NCI-H446 treated with DMSO at 0.1 percent for 48 hours (cell line): ENCODE measurements around the gene COX15.
"Not testable (repeated sequence)": the region's sequence is repeated elsewhere in the genome, so short reads cannot be mapped to it uniquely, and the experiment has no call there.

Source experiments
- DNase-seq: peaks from one replicate; lab custom pipeline; 2025; lab: John Stamatoyannopoulos, UW

COX15 gene

DNA sequence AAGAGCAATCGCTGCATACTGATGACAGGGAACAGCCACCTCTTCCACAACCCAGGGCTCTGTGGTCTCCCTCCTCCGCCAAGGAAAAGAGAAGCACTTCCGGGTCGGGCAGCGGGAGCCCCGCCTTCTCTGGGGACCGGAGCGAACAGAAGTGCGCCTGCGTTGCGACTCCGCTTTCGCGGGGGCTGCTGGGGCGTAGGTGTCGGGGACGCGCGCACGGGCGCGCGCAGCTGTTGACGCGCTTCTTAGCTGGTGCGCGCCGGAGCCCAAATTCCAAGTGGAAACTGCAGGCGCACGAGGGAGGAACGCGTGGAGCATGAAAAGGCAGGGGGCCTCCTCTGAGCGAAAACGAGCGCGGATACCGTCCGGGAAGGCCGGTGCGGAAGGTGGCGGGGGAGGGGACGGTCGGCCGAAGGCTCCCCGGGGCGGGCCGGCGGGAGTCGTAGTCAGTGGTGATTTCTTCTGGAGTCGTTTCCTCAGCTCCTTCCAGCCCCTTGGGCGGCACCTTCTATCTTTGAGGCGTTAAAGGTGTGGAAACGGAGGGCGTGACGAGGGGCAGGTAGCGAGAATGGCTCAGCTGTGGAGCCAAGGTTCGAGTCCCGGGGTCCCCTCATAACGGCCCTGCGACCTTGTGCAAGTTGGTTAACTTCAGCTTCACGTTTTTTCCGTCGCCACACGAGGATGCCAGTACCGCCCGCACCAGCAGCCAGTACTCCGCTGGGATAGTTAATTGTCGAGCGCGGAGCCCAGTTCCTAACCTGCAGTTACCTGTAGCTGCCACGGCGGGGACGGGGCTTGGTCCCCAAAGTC is at the start of gene COX15, which contains the start of gene CUTC:
TSS of gene COX15 (minus strand) at position 95 of the 810 bp plus-strand sequence. CDS start at position 17, 78 bp downstream.
TSS of gene CUTC (plus strand) at position 202 of the 810 bp plus-strand sequence. CDS start at position 317, 115 bp downstream.
- peak; percentile 69 for DNase-seq

DNA sequence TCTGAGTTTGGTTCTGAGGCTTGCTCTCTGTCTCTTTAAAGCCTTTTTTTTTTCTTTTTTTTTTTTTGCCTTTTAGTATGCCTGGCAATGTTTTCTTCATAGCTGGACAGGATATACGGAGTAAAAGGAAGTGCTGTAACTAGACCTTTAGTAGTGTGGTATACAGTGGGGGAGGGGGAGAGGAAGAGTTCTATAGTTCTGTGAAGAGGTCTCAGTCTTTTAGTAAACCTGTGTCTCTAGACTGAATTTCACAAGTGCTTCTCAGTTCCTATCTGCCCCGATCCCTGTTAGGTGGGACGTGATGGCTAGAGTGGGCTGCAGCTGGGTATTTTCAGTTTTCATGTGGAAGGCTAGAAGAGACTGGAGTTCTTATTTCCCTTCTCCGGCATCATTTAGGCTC is 47.4 kb upstream of the COX15 start:
- DNase-seq: no peak

DNA sequence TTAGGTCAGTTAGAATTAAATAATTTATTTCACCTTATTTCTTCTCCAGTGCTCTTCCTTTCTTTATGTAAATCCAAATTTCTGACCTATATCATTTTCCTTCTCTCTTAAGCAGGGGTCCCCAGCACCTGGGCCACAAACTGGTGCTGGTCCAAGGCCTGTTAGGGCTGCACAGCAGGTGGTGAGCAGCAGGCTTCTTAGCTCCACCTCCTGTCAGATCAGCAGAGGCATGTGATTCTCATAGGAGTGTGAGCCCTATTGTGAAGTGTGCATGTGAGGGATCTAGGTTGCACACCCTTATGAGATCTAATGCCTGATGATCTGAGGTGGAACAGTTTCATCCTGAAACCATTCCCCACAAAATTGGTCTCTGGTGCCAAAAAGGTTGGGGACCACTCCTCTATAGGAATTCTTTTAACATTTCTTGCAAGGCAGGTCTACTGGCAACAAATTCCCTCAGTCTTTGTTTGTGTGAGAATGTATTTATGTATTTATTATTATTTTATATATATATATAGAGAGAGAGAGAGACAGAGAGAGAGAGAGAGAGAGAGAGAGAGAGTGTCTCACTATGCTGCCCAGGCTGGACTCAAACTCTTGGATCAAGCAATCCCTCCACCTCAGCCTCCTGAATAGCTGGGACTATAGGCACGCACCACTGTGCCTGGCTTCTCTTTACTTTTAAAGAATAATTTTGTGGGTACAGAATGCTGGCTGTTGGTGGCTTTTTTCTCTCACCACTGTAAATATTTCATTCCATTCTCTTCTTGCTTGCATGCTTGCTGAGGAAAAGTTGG is 46.2 kb upstream of the COX15 start:
- DNase-seq: no peak

DNA sequence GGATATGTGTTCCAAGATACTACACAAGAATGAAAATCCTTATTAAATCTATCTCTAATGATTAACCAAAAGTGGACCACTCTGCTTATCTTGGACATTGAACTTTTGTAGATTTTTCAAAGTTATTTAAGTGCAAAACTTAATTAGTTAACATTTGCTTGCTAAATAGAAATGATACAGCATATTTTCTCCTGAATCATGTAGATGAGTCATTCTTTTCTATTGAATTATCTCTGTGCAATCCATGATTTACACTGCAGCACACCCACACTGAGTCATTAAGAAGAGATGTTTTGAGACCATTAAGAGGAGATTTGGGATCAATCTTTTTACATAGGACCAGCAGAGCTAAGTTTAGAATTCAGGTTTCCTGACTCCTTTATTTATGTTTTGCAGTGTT is 43.9 kb upstream of the COX15 start:
- no peak for DNase-seq

DNA sequence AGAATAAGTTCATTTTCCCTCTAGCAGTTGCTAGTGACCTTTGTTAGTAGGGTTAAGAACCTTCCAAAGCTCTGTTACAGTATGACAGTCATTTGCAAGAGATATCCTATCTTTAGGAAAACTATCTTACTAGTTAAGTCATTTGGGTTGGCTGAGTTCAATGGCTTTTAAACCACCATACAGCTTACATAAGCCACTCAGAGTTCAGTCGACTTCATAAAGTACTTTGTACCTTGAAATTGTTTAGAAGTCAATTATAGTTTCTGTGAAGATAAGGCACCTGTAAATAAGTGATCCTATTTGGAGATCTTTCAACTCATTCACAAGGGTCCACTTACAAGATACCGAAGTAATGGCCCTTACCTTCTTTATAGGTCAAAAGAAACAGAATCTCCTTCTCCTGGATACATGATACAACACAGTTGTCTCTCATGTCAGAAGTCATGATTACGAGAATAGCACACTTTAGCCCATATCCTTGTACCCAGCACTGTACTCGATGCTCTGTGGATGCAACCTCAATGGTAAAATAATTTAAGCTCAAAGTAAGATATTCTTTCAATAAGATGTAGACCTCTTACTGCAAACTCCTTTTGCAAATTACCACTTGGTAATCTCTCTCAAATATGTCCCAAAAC is 38.6 kb upstream of the COX15 start:
- DNase-seq: no peak

DNA sequence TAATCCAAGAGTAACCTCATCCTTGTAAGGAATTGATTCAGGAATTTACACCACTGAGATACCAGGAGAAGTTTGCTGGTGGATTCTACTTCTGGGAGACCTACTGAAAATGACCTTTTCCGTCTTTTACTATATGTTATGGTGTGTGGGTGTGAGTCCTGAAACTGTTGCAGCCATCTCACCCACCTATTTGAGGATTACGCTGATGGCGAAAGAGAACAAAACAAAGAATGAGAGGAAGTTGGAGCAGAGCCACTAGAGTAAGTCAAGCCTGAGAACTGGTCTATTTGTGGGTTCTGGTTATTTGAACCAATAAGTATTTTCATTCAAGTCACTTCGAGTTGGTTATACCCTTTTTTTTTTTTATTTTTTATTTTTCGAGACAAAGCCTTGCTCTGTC is 37.8 kb upstream of the COX15 start:
- DNase-seq: no peak

DNA sequence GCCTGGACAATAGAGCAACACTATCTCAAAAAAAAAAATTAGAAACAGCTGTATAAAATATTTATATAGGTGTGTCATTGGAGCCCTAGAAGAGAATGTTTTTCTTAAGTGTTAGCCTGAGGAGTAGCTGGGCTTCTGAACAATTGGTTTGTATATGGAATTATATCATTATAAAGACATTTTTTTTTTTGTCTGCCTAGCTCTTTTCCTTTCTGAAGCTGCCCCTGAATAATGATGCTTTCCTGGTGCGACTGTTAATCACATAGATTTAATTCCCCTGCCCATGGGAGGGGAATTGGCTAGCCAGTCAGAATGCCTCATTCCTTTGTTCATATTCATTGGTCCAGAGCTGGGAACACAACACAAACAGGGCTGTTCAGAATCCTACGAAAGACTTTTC is 36.6 kb upstream of the COX15 start:
- DNase-seq: no peak

DNA sequence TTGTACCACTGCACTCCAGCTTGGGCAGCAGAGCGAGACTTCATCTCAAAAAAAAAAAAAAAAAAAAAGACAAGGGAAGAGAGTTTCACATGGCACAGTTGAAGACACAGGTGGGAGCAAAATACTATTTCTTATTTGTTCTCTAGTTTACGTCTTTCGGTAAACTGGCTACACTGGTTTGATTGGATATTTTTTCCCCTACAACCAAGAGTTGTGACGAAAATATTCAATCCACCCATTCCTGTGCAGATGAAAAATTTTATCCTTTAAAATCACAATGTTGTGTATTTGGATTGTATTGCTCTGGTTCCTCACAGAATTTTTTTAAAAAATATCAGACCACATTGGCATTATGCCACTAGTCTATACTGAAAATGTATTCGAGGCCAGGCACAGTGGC is 36.0 kb upstream of the COX15 start:
- no peak for DNase-seq

DNA sequence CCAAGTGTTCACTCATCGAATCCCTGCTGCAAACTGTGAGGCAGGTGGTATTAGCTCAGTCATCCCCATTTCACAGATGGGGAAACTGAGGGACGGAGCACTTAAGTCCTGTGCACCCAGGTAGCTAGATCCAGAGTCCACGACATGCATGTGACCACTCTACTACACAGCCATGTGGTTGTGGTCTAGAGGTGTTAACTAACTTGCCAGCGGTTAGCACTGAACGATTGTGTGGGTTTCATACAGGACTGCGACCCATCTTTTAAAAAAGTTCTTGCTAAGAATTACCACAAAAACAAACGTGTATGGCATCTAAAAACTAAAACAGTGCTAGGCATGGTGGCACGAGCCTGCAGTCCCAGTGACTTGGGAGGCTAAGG is 34.4 kb upstream of the COX15 start:
- DNase-seq: no peak

DNA sequence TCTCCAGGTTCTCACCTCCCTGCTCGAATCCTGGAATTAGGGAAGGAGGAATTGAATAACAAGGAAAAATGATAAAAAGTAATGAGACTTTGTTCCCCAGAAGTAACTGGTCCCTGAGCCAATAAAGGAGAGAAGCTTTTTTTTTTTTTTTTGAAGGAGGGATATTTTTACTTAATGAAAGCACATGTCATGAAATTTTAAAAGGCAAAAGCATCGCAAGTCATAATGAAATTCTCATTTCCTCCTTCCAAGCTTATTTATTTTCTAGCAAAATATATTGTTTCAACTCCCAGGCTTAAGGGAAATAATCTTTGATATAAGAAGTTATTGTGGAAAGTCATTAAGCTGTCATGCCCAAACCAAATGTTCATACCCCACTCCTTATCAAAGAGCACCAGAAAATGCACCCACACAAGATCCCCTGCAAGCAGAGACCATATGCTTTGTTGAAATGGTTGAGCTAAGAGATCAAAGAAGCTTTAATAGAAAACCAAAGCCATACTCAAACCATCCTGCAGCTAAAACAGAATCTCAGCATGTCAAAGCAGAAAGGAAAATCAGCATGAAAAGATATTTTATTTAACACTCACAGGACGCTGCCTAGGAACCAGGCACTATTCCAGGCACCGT is 33.9 kb upstream of the COX15 start:
- DNase-seq: no peak

DNA sequence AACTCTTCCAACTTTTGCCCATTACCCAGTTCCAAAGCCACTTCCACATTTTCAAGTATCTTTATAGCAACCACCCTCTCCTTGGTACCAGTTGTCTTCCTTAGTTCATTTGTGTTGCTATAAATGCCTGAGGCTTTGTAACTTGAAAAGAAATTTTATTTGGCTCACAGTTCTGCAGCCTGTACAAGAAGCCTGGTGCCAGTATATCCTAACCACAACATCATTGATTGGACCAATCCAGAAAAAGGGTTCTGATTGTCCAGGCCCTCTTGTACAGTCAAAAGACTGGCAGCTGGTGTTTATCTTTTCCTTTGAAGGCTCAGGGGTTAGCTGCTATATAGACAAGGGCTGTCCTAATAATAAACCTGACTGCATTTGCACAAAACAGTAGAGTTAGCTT is 29.4 kb upstream of the COX15 start:
- no peak for DNase-seq

DNA sequence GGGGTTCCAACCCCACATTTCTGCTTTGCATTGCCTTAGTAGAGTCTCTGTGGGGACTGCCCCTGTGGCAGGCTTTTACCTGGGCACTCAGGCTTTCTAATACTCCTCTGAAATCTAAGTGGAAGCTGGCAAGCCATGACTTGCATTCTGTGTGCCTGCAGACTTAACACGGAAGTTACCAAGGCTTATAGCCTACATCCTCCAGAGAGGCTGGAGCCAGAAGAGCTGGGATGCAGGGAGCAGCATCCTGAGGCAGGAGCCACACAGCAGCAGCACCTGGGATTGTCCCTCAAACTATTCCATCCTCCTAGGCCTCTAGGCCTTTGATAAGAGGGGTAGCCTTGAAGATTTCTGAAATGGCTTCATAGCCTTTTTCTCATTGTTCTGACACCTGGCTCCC is 28.4 kb upstream of the COX15 start:
- DNase-seq: no peak

DNA sequence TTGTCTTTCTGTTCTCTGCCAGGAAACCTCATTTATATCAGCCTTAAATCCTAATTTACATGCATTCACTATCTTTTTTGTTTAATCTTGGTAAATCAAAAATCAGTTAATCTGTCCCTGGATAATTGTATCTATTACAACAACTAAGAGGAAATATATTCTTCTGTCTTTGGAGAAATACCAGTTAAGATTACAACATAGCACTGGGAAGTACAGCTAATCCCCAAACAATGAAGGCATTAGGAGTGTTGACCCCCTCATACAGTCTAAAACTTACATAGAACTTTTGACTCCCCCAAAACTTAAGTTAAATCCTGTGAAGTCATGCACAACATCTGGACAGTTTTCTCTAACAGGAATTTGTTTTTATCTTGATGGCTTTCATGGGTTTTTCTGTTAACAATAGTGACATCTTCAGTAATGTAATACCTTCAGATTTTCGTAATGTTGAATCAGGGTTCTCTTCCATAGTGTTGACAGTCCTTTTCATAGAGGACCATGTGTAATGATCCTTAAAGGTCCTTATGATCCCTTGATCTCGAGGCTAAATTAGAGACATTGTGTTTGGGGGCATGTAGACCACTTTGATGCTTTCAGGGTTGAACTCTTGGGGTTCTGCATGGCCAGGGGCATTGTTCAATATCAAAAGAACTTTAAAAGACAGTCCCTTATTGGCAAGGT is 26.4 kb upstream of the COX15 start:
- DNase-seq: no peak

DNA sequence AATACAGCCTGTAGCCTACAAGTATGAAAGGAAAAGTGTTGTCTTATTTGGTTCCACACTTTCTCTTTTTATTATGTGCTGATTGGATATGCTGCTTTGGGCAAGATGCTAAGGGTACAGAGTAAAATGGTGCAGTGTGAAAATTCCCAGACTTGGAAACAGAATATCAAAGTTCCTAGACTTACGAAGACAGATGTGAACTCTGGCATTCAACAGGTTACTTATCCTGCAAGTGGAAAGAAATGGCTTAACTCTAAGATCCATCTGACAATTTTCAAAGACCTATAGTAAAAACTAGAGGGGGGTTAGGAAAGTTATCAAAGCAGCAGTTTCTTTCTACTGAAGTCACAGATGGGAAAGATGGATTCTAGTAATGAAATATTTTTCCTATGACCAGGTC is 24.2 kb upstream of the COX15 start:
- DNase-seq: no peak

DNA sequence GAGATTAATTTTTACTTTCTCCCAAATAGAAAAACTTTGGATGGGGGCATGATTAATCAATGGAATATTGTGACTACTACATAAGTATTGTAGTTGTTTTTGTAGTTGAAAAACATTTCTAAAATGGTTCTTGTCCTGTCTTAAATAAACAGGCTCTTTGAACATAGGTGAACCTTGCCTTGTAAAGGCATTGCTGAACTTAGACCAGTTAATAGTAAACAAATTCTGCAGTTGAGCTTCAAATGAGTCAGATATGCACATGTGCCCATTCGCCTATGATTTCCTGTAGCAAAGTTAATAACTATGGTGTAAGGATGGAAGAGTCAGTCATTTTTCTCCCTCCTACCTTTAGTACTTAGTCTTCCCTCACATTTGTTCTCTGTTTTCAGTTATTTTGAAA is 22.7 kb upstream of the COX15 start:
- no peak for DNase-seq

DNA sequence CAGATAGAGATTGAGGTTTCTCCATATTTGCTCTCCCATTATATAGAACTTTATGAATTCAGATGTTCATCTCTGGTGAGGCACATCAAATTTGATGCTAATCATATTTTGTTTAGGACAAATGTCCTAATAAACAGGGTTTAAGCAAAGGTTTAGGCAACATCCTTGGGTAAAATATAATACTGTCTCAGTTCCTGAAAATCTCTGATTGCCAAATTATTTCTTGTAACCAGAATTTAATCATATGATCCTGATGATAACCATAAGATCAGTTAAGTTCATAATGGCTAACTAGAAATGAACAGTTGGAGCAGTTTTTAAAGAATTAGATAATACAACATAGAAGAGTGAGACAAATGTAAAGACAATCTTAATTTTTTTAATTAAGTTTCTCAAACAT is 18.7 kb upstream of the COX15 start:
- no peak for DNase-seq

DNA sequence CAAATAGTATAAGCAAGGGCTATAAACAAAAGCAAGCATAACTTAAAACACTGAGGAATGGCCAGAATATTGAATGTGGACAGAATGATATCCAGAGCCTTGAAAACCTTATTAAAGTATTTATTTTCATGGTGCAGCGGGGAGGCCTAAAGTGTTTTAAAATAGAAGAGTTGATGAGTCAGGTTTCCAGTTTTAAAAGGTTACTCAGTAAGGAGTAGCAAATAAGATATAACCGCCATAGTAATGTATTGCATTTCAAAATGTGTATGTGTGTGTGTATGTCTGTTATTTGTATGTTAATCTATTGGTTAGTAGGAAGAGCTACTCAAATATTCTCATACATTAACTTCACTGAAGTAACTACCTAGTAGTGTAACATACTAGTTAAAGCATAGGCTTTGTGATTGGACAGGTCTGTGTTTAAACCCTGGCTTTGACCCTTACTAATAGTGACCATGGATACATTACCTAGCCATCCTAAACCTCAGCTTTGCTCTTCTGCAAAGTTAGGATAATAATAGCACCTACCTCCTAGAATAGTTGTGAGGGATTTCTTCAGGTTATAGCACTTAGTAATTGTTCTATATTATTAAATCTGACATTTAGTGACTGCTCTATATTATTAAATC is 17.0 kb upstream of the COX15 start:
- no peak for DNase-seq

DNA sequence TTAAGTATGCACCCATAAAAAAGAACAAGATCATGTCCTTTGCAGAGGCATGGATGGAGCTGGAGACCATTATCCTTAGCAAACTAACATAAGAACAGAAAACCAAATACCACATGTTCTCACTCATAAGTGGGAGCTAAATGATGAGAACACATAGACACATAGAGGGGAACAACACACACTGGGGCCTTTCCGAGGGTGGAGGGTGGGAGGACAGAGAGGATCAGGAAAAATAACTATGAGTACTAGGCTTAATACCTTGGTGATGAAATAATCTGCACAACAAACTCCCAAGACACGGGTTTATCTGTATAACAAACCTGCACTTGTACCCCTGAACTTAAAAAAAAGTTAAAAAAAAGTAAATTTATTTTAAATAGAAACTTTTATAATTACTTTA is 14.2 kb upstream of the COX15 start:
- DNase-seq: not testable (repeated sequence)

DNA sequence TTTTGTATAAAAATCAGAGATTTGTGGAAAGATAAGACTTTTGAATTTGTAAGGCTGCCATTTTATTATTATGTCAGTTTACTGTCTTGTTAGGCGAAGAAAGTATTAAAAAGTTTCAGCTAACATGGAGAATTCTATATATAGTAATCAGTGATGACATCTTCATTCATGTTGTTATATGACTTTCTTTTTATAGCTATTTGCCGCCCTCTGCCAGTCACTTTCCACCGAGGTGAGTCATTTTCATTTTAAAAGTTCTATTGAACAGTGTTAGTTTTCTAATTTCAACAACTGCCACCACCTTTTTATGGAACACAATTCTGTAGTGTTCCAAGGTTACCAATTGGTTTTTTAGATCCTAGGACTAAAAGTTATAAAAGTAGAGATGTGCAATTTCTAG is 11.9 kb upstream of the COX15 start:
- DNase-seq: no peak

DNA sequence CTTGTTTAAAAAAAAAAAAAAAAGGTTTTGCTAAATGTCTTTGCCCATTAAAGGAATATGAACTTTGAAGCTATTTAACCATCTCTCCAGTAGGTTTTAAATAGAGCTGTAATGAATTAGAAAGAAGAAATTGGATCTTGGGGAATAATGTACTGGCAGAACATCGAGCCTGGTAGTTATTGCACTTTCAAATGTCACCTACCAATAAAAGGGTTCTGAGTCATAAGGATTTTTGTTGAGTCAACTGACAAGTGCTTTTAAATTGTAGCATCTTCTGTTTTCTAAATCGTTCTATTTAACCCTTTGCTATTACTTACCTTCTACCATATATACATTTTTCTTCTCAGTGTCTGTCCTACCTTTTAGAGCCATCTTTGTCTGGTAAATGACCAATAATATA is 10.8 kb upstream of the COX15 start:
- no peak for DNase-seq

DNA sequence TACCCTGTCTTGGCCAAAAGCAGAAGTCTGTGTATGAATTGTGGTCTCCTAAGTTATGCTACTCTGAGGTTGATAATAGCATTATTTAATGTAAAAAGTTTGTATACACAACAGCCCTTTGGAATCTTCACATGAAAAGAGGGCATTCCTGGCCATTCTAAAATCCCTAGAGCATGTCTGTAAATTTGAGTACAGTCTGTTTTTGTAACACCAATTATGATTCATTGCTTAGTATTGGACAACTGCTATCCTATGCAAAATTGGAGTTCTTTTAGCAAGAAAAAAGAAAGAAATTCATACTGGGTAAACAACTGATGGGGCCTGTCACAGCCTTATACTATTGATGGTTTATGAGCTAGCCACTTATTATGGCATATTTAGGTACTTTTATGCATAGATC is 10.3 kb upstream of the COX15 start:
- no peak for DNase-seq
